ENCODE measurements around the gene MARK3.

The MARK3 gene

GRCh38 chr14:103416916-103417315 lies 31.7 kb downstream of the MARK3 start:
- DNase-seq: no peak
- Histone ChIP-seq H4K12ac (ENCODE audit: low read depth, low read length) (no peak overlapping the region), H3K27ac (ENCODE audit: low read depth, low read length) (no peak overlapping the region), H3K4me2 (ENCODE audit: low read length) (no peak overlapping the region), H4K8ac (ENCODE audit: low read depth, low read length) (no peak overlapping the region), H2AFZ (ENCODE audit: insufficient read depth, low read length, poor library complexity) (no peak overlapping the region), H3K9me3 (ENCODE audit: insufficient read depth, low read depth, low read length) (peaks cover 1% of the 10 kb centered on the region), H2BK120ac (ENCODE audit: insufficient read depth, low read length, poor library complexity) (no peak overlapping the region), H3K79me1 (ENCODE audit: low read length) (no peaks in the 10 kb centered on the region), H3K14ac (ENCODE audit: low read length) (no peak overlapping the region), H3K4ac (ENCODE audit: low read depth, low read length) (no peak overlapping the region), H2BK12ac (ENCODE audit: low read length) (no peak overlapping the region), H4K91ac (ENCODE audit: low read depth, low read length) (no peak overlapping the region), H3K18ac (ENCODE audit: low read length) (no peak overlapping the region), H3K4me3 (ENCODE audit: low read depth, low read length) (no peak overlapping the region), H3K79me2 (ENCODE audit: control insufficient read depth, insufficient read depth, low read length, poor library complexity) (no peaks in the 10 kb centered on the region), H2AK5ac (ENCODE audit: low read length) (no peak overlapping the region), H3K4me1 (ENCODE audit: control insufficient read depth in 1 of 2, insufficient read depth in 2 of 2, low read length in 2 of 2) (peaks cover under 1 to 4% of the 10 kb centered on the region in 2 experiments), H3K27me3 (ENCODE audit: insufficient read depth, low read length) (no peaks in the 10 kb centered on the region), H2BK5ac (ENCODE audit: low read depth, low read length, poor library complexity) (no peak overlapping the region), H3K9ac (ENCODE audit: low read length) (no peak overlapping the region), H3K23ac (ENCODE audit: low read length) (no peak overlapping the region), H3K36me3 (ENCODE audit: control insufficient read depth in 1 of 2, insufficient read depth in 2 of 2, low read length in 2 of 2) (peaks cover 6% of the 10 kb centered on the region in 2 experiments)
- no CpG with 5 or more reads among the region's 2 CpGs for WGBS (ENCODE audit: extremely low coverage, insufficient coverage, insufficient read length)

GRCh38 chr14:103418481-103418818 lies 33.2 kb downstream of the MARK3 start:
- Histone ChIP-seq H3K9me3 (ENCODE audit: insufficient read depth, low read depth, low read length) (no peaks in the 10 kb centered on the region), H2BK12ac (ENCODE audit: low read length) (no peak overlapping the region), H3K36me3 (ENCODE audit: control insufficient read depth in 1 of 2, insufficient read depth in 2 of 2, low read length in 2 of 2) (peaks cover 0 to 3% of the 10 kb centered on the region in 2 experiments), H3K79me2 (ENCODE audit: control insufficient read depth, insufficient read depth, low read length, poor library complexity) (no peaks in the 10 kb centered on the region), H3K4ac (ENCODE audit: low read depth, low read length) (no peak overlapping the region), H2BK120ac (ENCODE audit: insufficient read depth, low read length, poor library complexity) (no peak overlapping the region), H2AFZ (ENCODE audit: insufficient read depth, low read length, poor library complexity) (no peak overlapping the region), H3K9ac (ENCODE audit: low read length) (no peak overlapping the region), H3K27me3 (ENCODE audit: insufficient read depth, low read length) (no peaks in the 10 kb centered on the region), H2AK5ac (ENCODE audit: low read length) (no peak overlapping the region), H4K8ac (ENCODE audit: low read depth, low read length) (no peak overlapping the region), H4K12ac (ENCODE audit: low read depth, low read length) (no peak overlapping the region), H3K27ac (ENCODE audit: low read depth, low read length) (peak overlapping the region; percentile 32), H3K4me1 (ENCODE audit: control insufficient read depth in 1 of 2, insufficient read depth in 2 of 2, low read length in 2 of 2) (peaks cover 4 to 11% of the 10 kb centered on the region in 2 experiments), H3K23ac (ENCODE audit: low read length) (no peak overlapping the region), H2BK5ac (ENCODE audit: low read depth, low read length, poor library complexity) (no peak overlapping the region), H3K4me2 (ENCODE audit: low read length) (peak overlapping the region; percentile 47), H3K79me1 (ENCODE audit: low read length) (no peaks in the 10 kb centered on the region), H3K4me3 (ENCODE audit: low read depth, low read length) (no peak overlapping the region), H3K18ac (ENCODE audit: low read length) (no peak overlapping the region), H3K14ac (ENCODE audit: low read length) (no peak overlapping the region), H4K91ac (ENCODE audit: low read depth, low read length) (no peak overlapping the region)
- no CpG with 5 or more reads among the region's 3 CpGs for WGBS (ENCODE audit: extremely low coverage, insufficient coverage, insufficient read length)
- peak; percentile 49 to 59 for DNase-seq

- Histone ChIP-seq H3K4me1 (ENCODE audit: control insufficient read depth in 1 of 2, insufficient read depth in 2 of 2, low read length in 2 of 2) (peaks cover 5 to 11% of the 10 kb centered on the region in 2 experiments), H3K4ac (ENCODE audit: low read depth, low read length) (no peak overlapping the region), H3K79me2 (ENCODE audit: control insufficient read depth, insufficient read depth, low read length, poor library complexity) (no peaks in the 10 kb centered on the region), H3K79me1 (ENCODE audit: low read length) (no peaks in the 10 kb centered on the region), H4K8ac (ENCODE audit: low read depth, low read length) (no peak overlapping the region), H3K18ac (ENCODE audit: low read length) (no peak overlapping the region), H3K4me2 (ENCODE audit: low read length) (no peak overlapping the region), H3K27ac (ENCODE audit: low read depth, low read length) (peak overlapping the region; percentile 39), H3K4me3 (ENCODE audit: low read depth, low read length) (no peak overlapping the region), H2BK120ac (ENCODE audit: insufficient read depth, low read length, poor library complexity) (no peak overlapping the region), H2BK5ac (ENCODE audit: low read depth, low read length, poor library complexity) (no peak overlapping the region), H3K36me3 (ENCODE audit: control insufficient read depth in 1 of 2, insufficient read depth in 2 of 2, low read length in 2 of 2) (no peaks in the 10 kb centered on the region), H3K9me3 (ENCODE audit: insufficient read depth, low read depth, low read length) (no peaks in the 10 kb centered on the region), H2AFZ (ENCODE audit: insufficient read depth, low read length, poor library complexity) (no peak overlapping the region), H4K12ac (ENCODE audit: low read depth, low read length) (no peak overlapping the region), H3K14ac (ENCODE audit: low read length) (no peak overlapping the region), H3K9ac (ENCODE audit: low read length) (no peak overlapping the region), H3K23ac (ENCODE audit: low read length) (no peak overlapping the region), H4K91ac (ENCODE audit: low read depth, low read length) (no peak overlapping the region), H3K27me3 (ENCODE audit: insufficient read depth, low read length) (no peaks in the 10 kb centered on the region), H2BK12ac (ENCODE audit: low read length) (no peak overlapping the region), H2AK5ac (ENCODE audit: low read length) (no peak overlapping the region)
- no CpG with 5 or more reads among the region's 3 CpGs for WGBS (ENCODE audit: extremely low coverage, insufficient coverage, insufficient read length)
- no peak for DNase-seq
Observed at GRCh38 chr14:103421556-103421955, 36.3 kb downstream of the MARK3 start.

GRCh38 chr14:103423050-103423461 lies 37.8 kb downstream of the MARK3 start:
- no peak overlapping the region for H3K9ac ChIP-seq (ENCODE audit: low read length)
- H3K18ac ChIP-seq (ENCODE audit: low read length): no peak overlapping the region
- H3K4me3 ChIP-seq (ENCODE audit: low read depth, low read length): no peak overlapping the region
- H3K79me2 ChIP-seq (ENCODE audit: control insufficient read depth, insufficient read depth, low read length, poor library complexity): no peaks in the 10 kb centered on the region
- DNase-seq: no peak
- H3K79me1 ChIP-seq (ENCODE audit: low read length): no peaks in the 10 kb centered on the region
- H4K91ac ChIP-seq (ENCODE audit: low read depth, low read length): no peak overlapping the region
- H2BK5ac ChIP-seq (ENCODE audit: low read depth, low read length, poor library complexity): no peak overlapping the region
- H3K4me2 ChIP-seq (ENCODE audit: low read length): no peak overlapping the region
- no peak overlapping the region for H3K4ac ChIP-seq (ENCODE audit: low read depth, low read length)
- H2BK12ac ChIP-seq (ENCODE audit: low read length): no peak overlapping the region
- H3K27me3 ChIP-seq (ENCODE audit: insufficient read depth, low read length): no peaks in the 10 kb centered on the region
- peaks cover 0 to 2% of the 10 kb centered on the region in 2 experiments for H3K36me3 ChIP-seq (ENCODE audit: control insufficient read depth in 1 of 2, insufficient read depth in 2 of 2, low read length in 2 of 2)
- H2AFZ ChIP-seq (ENCODE audit: insufficient read depth, low read length, poor library complexity): no peak overlapping the region
- H4K8ac ChIP-seq (ENCODE audit: low read depth, low read length): no peak overlapping the region
- H2AK5ac ChIP-seq (ENCODE audit: low read length): no peak overlapping the region
- H2BK120ac ChIP-seq (ENCODE audit: insufficient read depth, low read length, poor library complexity): no peak overlapping the region
- no peak overlapping the region for H3K14ac ChIP-seq (ENCODE audit: low read length)
- no peak overlapping the region for H3K23ac ChIP-seq (ENCODE audit: low read length)
- H3K4me1 ChIP-seq (ENCODE audit: control insufficient read depth in 1 of 2, insufficient read depth in 2 of 2, low read length in 2 of 2): peaks cover 5 to 16% of the 10 kb centered on the region in 2 experiments
- H3K9me3 ChIP-seq (ENCODE audit: insufficient read depth, low read depth, low read length): no peaks in the 10 kb centered on the region
- WGBS (ENCODE audit: extremely low coverage, insufficient coverage, insufficient read length): no CpG with 5 or more reads among the region's 1 CpG
- no peak overlapping the region for H4K12ac ChIP-seq (ENCODE audit: low read depth, low read length)
- no peak overlapping the region for H3K27ac ChIP-seq (ENCODE audit: low read depth, low read length)
